Peyer's patch (tissue), 4 donors: ENCODE results near the gene FAM83E.

Experiments
- CTCF ChIP-seq, 6 experiments: fragments of 450-650 bp in 4 of 6; fragments of 200-600 bp in 2 of 6; sonication (generic) in 1 of 6; IDR thresholded peaks; one replicate each; pipeline ENCODE4 v1.5.1; 2017 to 2019; ENCODE audit warnings: antibody characterized with exemption in 6 of 6, mild to moderate bottlenecking in 3 of 6, moderate library complexity in 1 of 6
- POLR2A ChIP-seq, 2 donors: fragments of 450-650 bp; IDR thresholded peaks; one replicate each; pipeline ENCODE4 v1.5.1; 2017; ENCODE audit warnings: antibody characterized with exemption in 2 of 2, mild to moderate bottlenecking in 2 of 2, moderate library complexity in 2 of 2

DNA sequence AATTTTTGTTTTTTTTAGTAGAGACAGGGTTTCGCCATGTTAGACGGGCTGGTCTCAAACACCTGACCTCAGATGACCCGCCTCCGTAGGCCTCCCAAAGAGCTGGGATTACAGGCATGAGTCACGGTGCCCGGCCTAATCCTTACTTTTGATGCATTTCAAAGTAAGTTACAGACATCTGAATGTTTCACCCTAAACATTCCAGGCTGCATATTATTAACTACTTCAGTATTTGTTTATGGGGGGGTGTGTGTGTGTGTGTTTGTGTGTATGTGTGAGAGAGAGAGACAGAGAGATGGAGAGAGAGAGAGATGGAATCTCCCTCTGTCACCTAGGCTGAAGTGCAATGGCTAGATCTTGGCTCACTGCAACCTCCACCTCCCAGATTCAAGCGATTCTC is 49.8 kb downstream of the FAM83E start:
- TF ChIP-seq CTCF (IDR thresholded peaks at IDR 0.05) (no peak), POLR2A (IDR thresholded peaks at IDR 0.05) (no peak)
